HEK293 (cell line): ENCODE data around the gene LDLRAD4.

ENCODE experiments used
- CTCF ChIA-PET: fragments of 350-600 bp; formaldehyde crosslinking; extraction: SDS; loops from one replicate; lab custom pipeline; 2021; ENCODE audit warnings: antibody characterized with exemption; lab: Yijun Ruan, JAX
- POLR2A ChIA-PET: fragments of 300-600 bp; formaldehyde crosslinking; extraction: SDS; loops from one replicate; lab custom pipeline; 2020; ENCODE audit warnings: antibody characterized with exemption, inconsistent platforms; lab: Yijun Ruan, JAX
- H3K27ac ChIP-seq: fragments of 200-500 bp; sonication (Bioruptor generic); 2 replicates; pipeline ENCODE4 v1.5.1; 2014; ENCODE audit warnings: low read depth, low read length, control low read depth, inconsistent platforms; ENCODE audit errors: extremely low read depth
- H3K36me3 ChIP-seq, 2 experiments: fragments of 200-500 bp in 1 of 2; sonication (Bioruptor generic) in 1 of 2; 1 replicate in 1 of 2; 2 replicates in 1 of 2; pipeline ENCODE4 v1.5.1; 2014 to 2017; ENCODE audit warnings: inconsistent platforms in 2 of 2, low read length in 2 of 2; ENCODE audit not compliant: control insufficient read depth in 2 of 2, insufficient read depth in 1 of 2
- H3K4me1 ChIP-seq: fragments of 200-500 bp; sonication (Bioruptor generic); 2 replicates; pipeline ENCODE4 v1.5.1; 2014; ENCODE audit warnings: mild to moderate bottlenecking, low read length, inconsistent platforms; ENCODE audit not compliant: control insufficient read depth, insufficient read depth
- H3K4me3 ChIP-seq: 2 replicates; pipeline ENCODE4 v1.5.1; 2011; ENCODE audit warnings: low read depth, mild to moderate bottlenecking, control low read depth, low read length, moderate library complexity
- H3K9me3 ChIP-seq: fragments of 200-500 bp; sonication (Bioruptor generic); 2 replicates; pipeline ENCODE4 v1.5.1; 2014; ENCODE audit warnings: low read depth, low read length, inconsistent platforms; ENCODE audit not compliant: control insufficient read depth, insufficient read depth
- SCRT1 ChIP-seq: fragments of 450-650 bp; formaldehyde crosslinking; IDR thresholded peaks from 2 replicates; pipeline ENCODE4 v1.5.1; 2016; ENCODE audit warnings: missing biosample characterization, missing genetic modification characterization, borderline replicate concordance
- SCRT2 ChIP-seq: fragments of 450-650 bp; formaldehyde crosslinking; IDR thresholded peaks from 2 replicates; pipeline ENCODE4 v1.5.1; 2016; ENCODE audit warnings: missing biosample characterization, missing genetic modification characterization
- ZFHX2 ChIP-seq: fragments of 450-650 bp; formaldehyde crosslinking; conservative IDR thresholded peaks from 2 replicates; pipeline ENCODE4 v1.5.1; 2016; ENCODE audit warnings: missing biosample characterization, missing genetic modification characterization
- ZNF140 ChIP-seq: fragments of 450-650 bp; formaldehyde crosslinking; IDR thresholded peaks from 2 replicates; pipeline ENCODE4 v1.5.1; 2016; ENCODE audit warnings: missing biosample characterization, missing genetic modification characterization
- ZNF16 ChIP-seq: fragments of 450-650 bp; formaldehyde crosslinking; IDR thresholded peaks from 2 replicates; pipeline ENCODE4 v1.5.1; 2016; ENCODE audit warnings: low read depth, missing biosample characterization, missing genetic modification characterization
- ZNF324 ChIP-seq: fragments of 450-650 bp; formaldehyde crosslinking; IDR thresholded peaks from 2 replicates; pipeline ENCODE4 v1.5.1; 2016; ENCODE audit warnings: missing biosample characterization, missing genetic modification characterization
- ZNF350 ChIP-seq: fragments of 450-650 bp; formaldehyde crosslinking; IDR thresholded peaks from 2 replicates; pipeline ENCODE4 v1.5.0; 2017; ENCODE audit warnings: missing biosample characterization, mild to moderate bottlenecking, missing genetic modification characterization
- ZNF391 ChIP-seq: fragments of 450-650 bp; formaldehyde crosslinking; IDR thresholded peaks from 2 replicates; pipeline ENCODE4 v1.5.1; 2016; ENCODE audit warnings: low read depth, missing biosample characterization, missing genetic modification characterization, borderline replicate concordance
- ZNF558 ChIP-seq: fragments of 450-650 bp; formaldehyde crosslinking; IDR thresholded peaks from 2 replicates; pipeline ENCODE4 v1.5.1; 2016; ENCODE audit warnings: missing biosample characterization, missing genetic modification characterization
- ZNF623 ChIP-seq: fragments of 450-650 bp; formaldehyde crosslinking; IDR thresholded peaks from 2 replicates; pipeline ENCODE4 v1.5.1; 2016; ENCODE audit warnings: missing biosample characterization, missing genetic modification characterization
- ZNF629 ChIP-seq: fragments of 450-650 bp; formaldehyde crosslinking; IDR thresholded peaks from 2 replicates; pipeline ENCODE4 v1.5.1; 2017; ENCODE audit warnings: missing biosample characterization, missing genetic modification characterization
- ZNF664 ChIP-seq: fragments of 450-650 bp; formaldehyde crosslinking; IDR thresholded peaks from 2 replicates; pipeline ENCODE4 v1.5.1; 2016; ENCODE audit warnings: missing biosample characterization, missing genetic modification characterization
- ZNF701 ChIP-seq: fragments of 450-650 bp; formaldehyde crosslinking; IDR thresholded peaks from 2 replicates; pipeline ENCODE4 v1.5.1; 2016; ENCODE audit warnings: missing biosample characterization, missing genetic modification characterization
- TF ChIP-seq, protein P1 (sequence below): fragments of 450-650 bp; formaldehyde crosslinking; IDR thresholded peaks from 2 replicates; pipeline ENCODE4 v1.5.1; 2016; ENCODE audit warnings: missing biosample characterization, missing genetic modification characterization
- TF ChIP-seq, protein P2 (sequence below): fragments of 450-650 bp; formaldehyde crosslinking; IDR thresholded peaks from 2 replicates; pipeline ENCODE4 v1.5.1; 2016; ENCODE audit warnings: missing biosample characterization, missing genetic modification characterization
- TF ChIP-seq, protein P3 (sequence below): fragments of 450-650 bp; formaldehyde crosslinking; IDR thresholded peaks from 2 replicates; pipeline ENCODE4 v1.5.1; 2016; ENCODE audit warnings: missing biosample characterization, missing genetic modification characterization
- TF ChIP-seq, protein P4 (sequence below): fragments of 450-650 bp; formaldehyde crosslinking; IDR thresholded peaks from 2 replicates; pipeline ENCODE4; 2016; ENCODE audit warnings: missing biosample characterization, missing genetic modification characterization
- TF ChIP-seq, protein P5 (sequence below): fragments of 450-650 bp; formaldehyde crosslinking; IDR thresholded peaks from 2 replicates; pipeline ENCODE4 v1.5.1; 2017; ENCODE audit warnings: missing biosample characterization, missing genetic modification characterization
- TF ChIP-seq, protein P6 (sequence below): fragments of 450-650 bp; IDR thresholded peaks from 2 replicates; pipeline ENCODE4 v1.5.1; 2018; ENCODE audit warnings: missing biosample characterization, mild to moderate bottlenecking, missing genetic modification characterization
- TF ChIP-seq, protein P7 (sequence below): fragments of 450-650 bp; formaldehyde crosslinking; conservative IDR thresholded peaks from 2 replicates; pipeline ENCODE4 v1.5.1; 2016; ENCODE audit warnings: low read depth, missing biosample characterization, missing genetic modification characterization

The LDLRAD4 gene

DNA sequence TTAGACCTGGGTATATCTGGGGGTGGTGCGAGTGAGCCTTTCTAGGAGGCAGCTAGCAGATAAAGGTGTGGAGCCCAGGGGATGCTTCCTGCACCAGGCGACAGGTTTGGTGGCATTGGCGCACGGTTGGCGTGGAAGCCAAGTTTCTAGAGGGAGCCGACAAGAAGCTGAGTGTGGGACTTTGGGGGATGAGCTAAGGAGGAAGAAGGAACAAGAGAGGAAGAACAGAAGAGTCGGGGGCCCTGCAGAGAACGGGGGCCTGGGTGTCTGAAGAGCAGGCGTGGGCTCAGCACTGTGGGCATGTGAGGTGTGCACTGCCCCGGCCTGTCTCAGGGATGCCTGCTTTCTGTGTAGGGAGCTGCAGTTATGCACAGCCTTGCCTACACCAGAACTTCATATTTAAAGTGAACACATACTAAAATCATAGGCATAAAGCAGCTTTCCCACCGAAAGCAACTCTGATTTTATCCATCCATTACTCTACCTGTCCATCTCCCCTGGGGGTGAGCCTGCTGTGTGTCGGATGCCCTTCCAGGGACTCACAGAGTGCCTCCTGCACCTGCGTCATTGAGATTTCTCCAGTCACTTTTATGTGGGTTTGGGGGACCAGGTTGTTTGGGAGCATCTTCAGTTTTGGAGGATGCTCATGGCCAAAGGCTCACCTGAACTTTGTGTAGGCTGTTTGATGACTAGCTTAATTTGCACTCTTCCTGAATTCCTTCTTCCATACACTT is 149.7 kb downstream of the LDLRAD4 start:
- Histone ChIP-seq H3K36me3 (no peaks in the 10 kb centered on the region), H3K4me3 (no peak overlapping the region), H3K9me3 (no peaks in the 10 kb centered on the region), H3K27ac (no peak overlapping the region), H3K4me1 (no peaks in the 10 kb centered on the region)
- POLR2A ChIA-PET: no interaction called here
- TF ChIP-seq, protein P1, sequence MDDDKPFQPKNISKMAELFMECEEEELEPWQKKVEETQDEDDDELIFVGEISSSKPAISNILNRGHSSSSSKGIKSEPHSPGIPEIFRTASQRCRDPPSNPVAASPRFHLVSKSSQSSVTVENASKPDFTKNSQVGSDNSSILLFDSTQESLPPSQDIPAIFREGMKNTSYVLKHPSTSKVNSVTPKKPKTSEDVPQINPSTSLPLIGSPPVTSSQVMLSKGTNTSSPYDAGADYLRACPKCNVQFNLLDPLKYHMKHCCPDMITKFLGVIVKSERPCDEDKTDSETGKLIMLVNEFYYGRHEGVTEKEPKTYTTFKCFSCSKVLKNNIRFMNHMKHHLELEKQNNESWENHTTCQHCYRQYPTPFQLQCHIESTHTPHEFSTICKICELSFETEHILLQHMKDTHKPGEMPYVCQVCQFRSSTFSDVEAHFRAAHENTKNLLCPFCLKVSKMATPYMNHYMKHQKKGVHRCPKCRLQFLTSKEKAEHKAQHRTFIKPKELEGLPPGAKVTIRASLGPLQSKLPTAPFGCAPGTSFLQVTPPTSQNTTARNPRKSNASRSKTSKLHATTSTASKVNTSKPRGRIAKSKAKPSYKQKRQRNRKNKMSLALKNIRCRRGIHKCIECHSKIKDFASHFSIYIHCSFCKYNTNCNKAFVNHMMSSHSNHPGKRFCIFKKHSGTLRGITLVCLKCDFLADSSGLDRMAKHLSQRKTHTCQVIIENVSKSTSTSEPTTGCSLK (tag by site-specific recombination): no peak
- TF ChIP-seq ZNF664 (no peak), ZNF140 (no peak), ZNF324 (tag by site-specific recombination) (no peak), ZNF558 (tag by site-specific recombination) (no peak), ZNF623 (tag by site-specific recombination) (no peak), ZNF391 (no peak), ZNF629 (tag by site-specific recombination) (no peak), SCRT1 (tag by site-specific recombination) (no peak)
- TF ChIP-seq, protein P2, sequence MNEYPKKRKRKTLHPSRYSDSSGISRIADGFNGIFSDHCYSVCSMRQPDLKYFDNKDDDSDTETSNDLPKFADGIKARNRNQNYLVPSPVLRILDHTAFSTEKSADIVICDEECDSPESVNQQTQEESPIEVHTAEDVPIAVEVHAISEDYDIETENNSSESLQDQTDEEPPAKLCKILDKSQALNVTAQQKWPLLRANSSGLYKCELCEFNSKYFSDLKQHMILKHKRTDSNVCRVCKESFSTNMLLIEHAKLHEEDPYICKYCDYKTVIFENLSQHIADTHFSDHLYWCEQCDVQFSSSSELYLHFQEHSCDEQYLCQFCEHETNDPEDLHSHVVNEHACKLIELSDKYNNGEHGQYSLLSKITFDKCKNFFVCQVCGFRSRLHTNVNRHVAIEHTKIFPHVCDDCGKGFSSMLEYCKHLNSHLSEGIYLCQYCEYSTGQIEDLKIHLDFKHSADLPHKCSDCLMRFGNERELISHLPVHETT (tag by site-specific recombination): no peak
- TF ChIP-seq, protein P3, sequence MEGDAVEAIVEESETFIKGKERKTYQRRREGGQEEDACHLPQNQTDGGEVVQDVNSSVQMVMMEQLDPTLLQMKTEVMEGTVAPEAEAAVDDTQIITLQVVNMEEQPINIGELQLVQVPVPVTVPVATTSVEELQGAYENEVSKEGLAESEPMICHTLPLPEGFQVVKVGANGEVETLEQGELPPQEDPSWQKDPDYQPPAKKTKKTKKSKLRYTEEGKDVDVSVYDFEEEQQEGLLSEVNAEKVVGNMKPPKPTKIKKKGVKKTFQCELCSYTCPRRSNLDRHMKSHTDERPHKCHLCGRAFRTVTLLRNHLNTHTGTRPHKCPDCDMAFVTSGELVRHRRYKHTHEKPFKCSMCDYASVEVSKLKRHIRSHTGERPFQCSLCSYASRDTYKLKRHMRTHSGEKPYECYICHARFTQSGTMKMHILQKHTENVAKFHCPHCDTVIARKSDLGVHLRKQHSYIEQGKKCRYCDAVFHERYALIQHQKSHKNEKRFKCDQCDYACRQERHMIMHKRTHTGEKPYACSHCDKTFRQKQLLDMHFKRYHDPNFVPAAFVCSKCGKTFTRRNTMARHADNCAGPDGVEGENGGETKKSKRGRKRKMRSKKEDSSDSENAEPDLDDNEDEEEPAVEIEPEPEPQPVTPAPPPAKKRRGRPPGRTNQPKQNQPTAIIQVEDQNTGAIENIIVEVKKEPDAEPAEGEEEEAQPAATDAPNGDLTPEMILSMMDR (tag by site-specific recombination): no peak
- CTCF ChIA-PET: no interaction called here

DNA sequence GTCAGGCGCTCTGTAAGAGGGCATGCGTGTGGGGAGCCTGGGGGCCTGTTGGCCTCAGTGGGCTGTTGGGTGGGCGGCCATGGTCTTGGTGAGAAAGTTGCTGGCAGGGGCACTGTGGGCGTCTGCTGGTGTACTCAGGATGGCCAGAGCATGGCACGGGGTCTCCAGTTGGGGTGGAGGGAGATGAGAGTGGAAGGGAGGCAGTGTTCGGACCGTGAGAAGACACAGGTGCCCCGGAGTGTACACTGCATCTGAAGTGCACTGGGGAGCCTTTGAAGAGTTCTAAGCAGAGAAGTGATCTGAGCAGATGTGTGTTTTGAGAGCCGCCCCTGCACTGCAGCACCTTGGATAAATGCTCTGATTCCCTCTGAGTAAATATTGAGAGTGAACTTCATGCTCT is 150.8 kb downstream of the LDLRAD4 start:
- no peaks in the 10 kb centered on the region for H3K4me1 ChIP-seq
- ChIA-PET CTCF (no interaction called here), POLR2A (no interaction called here)
- TF ChIP-seq, protein P4, sequence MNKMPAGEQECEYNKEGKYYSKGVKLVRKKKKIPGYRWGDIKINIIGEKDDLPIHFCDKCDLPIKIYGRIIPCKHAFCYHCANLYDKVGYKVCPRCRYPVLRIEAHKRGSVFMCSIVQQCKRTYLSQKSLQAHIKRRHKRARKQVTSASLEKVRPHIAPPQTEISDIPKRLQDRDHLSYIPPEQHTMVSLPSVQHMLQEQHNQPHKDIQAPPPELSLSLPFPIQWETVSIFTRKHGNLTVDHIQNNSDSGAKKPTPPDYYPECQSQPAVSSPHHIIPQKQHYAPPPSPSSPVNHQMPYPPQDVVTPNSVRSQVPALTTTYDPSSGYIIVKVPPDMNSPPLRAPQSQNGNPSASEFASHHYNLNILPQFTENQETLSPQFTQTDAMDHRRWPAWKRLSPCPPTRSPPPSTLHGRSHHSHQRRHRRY (tag by site-specific recombination): no peak
- TF ChIP-seq ZNF701 (tag by site-specific recombination) (no peak), ZFHX2 (tag by site-specific recombination) (peak; percentile 58), ZNF16 (tag by site-specific recombination) (no peak), SCRT2 (tag by site-specific recombination) (0 out of 2 replicates have a peak, but pooled peaks have one; percentile 17), ZNF350 (tag by site-specific recombination) (no peak)
- TF ChIP-seq, protein P5, sequence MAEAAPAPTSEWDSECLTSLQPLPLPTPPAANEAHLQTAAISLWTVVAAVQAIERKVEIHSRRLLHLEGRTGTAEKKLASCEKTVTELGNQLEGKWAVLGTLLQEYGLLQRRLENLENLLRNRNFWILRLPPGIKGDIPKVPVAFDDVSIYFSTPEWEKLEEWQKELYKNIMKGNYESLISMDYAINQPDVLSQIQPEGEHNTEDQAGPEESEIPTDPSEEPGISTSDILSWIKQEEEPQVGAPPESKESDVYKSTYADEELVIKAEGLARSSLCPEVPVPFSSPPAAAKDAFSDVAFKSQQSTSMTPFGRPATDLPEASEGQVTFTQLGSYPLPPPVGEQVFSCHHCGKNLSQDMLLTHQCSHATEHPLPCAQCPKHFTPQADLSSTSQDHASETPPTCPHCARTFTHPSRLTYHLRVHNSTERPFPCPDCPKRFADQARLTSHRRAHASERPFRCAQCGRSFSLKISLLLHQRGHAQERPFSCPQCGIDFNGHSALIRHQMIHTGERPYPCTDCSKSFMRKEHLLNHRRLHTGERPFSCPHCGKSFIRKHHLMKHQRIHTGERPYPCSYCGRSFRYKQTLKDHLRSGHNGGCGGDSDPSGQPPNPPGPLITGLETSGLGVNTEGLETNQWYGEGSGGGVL: no peak
- TF ChIP-seq, protein P6, sequence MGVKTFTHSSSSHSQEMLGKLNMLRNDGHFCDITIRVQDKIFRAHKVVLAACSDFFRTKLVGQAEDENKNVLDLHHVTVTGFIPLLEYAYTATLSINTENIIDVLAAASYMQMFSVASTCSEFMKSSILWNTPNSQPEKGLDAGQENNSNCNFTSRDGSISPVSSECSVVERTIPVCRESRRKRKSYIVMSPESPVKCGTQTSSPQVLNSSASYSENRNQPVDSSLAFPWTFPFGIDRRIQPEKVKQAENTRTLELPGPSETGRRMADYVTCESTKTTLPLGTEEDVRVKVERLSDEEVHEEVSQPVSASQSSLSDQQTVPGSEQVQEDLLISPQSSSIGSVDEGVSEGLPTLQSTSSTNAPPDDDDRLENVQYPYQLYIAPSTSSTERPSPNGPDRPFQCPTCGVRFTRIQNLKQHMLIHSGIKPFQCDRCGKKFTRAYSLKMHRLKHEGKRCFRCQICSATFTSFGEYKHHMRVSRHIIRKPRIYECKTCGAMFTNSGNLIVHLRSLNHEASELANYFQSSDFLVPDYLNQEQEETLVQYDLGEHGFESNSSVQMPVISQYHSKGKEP (tag by site-specific recombination): no peak
- TF ChIP-seq, protein P7, sequence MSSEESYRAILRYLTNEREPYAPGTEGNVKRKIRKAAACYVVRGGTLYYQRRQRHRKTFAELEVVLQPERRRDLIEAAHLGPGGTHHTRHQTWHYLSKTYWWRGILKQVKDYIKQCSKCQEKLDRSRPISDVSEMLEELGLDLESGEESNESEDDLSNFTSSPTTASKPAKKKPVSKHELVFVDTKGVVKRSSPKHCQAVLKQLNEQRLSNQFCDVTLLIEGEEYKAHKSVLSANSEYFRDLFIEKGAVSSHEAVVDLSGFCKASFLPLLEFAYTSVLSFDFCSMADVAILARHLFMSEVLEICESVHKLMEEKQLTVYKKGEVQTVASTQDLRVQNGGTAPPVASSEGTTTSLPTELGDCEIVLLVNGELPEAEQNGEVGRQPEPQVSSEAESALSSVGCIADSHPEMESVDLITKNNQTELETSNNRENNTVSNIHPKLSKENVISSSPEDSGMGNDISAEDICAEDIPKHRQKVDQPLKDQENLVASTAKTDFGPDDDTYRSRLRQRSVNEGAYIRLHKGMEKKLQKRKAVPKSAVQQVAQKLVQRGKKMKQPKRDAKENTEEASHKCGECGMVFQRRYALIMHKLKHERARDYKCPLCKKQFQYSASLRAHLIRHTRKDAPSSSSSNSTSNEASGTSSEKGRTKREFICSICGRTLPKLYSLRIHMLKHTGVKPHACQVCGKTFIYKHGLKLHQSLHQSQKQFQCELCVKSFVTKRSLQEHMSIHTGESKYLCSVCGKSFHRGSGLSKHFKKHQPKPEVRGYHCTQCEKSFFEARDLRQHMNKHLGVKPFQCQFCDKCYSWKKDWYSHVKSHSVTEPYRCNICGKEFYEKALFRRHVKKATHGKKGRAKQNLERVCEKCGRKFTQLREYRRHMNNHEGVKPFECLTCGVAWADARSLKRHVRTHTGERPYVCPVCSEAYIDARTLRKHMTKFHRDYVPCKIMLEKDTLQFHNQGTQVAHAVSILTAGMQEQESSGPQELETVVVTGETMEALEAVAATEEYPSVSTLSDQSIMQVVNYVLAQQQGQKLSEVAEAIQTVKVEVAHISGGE (tag by site-specific recombination): no peak

More for the DNA sequence above, 150.8 kb downstream of the LDLRAD4 start:
- Histone ChIP-seq H3K4me3 (no peak overlapping the region), H3K27ac (no peak overlapping the region), H3K9me3 (no peaks in the 10 kb centered on the region), H3K36me3 (no peaks in the 10 kb centered on the region)
